WTC11 (cell line): Measurements from ENCODE around the gene MYO7B. TPM values are rescaled to one million over a fixed set of nuclear protein-coding genes. Genes with fewer than 3 reads are reported as not detected.

Source experiments
- ATAC-seq: fragments of 200-7000 bp; cut with Tn5 transposase; 2 replicates; pipeline ENCODE4 v1.10.0; 2021; ENCODE audit warnings: mild to moderate bottlenecking, moderate library complexity
- CTCF ChIA-PET: fragments of 300-600 bp; sonication (Branson Sonifier 250); formaldehyde crosslinking; loops from one replicate; lab custom pipeline; 2021; ENCODE audit warnings: antibody characterized with exemption; lab: Charles Lee
- POLR2A ChIA-PET: fragments of 350-600 bp; sonication (Branson Sonifier 250); formaldehyde crosslinking; loops from one replicate; lab custom pipeline; 2021; ENCODE audit warnings: antibody characterized with exemption; lab: Charles Lee
- DNase-seq: peaks from one replicate; pipeline ENCODE4 v3.0.0; 2021; ENCODE audit warnings: low spot score
- H3K27ac Mint-ChIP-seq: 2 replicates; pipeline ENCODE4 v1.8.0; 2021; ENCODE audit warnings: mixed read lengths
- H3K27me3 Mint-ChIP-seq: 2 replicates; pipeline ENCODE4 v1.8.0; 2021; ENCODE audit warnings: low read depth, mild to moderate bottlenecking, moderate library complexity, mixed read lengths
- H3K36me3 Mint-ChIP-seq: 2 replicates; pipeline ENCODE4 v1.8.0; 2021; ENCODE audit warnings: mixed read lengths
- H3K4me1 Mint-ChIP-seq: 2 replicates; pipeline ENCODE4 v1.8.0; 2022; ENCODE audit warnings: mixed read lengths
- H3K4me3 Mint-ChIP-seq: 2 replicates; pipeline ENCODE4 v1.8.0; 2021; ENCODE audit warnings: mild to moderate bottlenecking, moderate library complexity, mixed read lengths
- H3K9me3 Mint-ChIP-seq: 2 replicates; pipeline ENCODE4 v1.8.0; 2021; ENCODE audit warnings: mixed read lengths
- AFF4 ChIP-seq: sonication (generic); formaldehyde crosslinking; IDR thresholded peaks from 2 replicates; pipeline ENCODE4 v1.8.1; 2023; ENCODE audit warnings: mild to moderate bottlenecking, missing genetic modification reagents, borderline replicate concordance
- ARID4B ChIP-seq: sonication (generic); formaldehyde crosslinking; IDR thresholded peaks from 2 replicates; pipeline ENCODE4 v1.8.0; 2023; ENCODE audit warnings: missing genetic modification reagents, mild to moderate bottlenecking, borderline replicate concordance
- CREB1 ChIP-seq: sonication (generic); formaldehyde crosslinking; IDR thresholded peaks from 2 replicates; pipeline ENCODE4 v1.8.0; 2023; ENCODE audit warnings: mild to moderate bottlenecking, missing genetic modification reagents
- E2F1 ChIP-seq: sonication (generic); formaldehyde crosslinking; IDR thresholded peaks from 2 replicates; pipeline ENCODE4 v1.8.0; 2022; ENCODE audit warnings: mild to moderate bottlenecking, missing genetic modification reagents
- ERG ChIP-seq: fragments of 250-450 bp; sonication (Bioruptor Pico); IDR thresholded peaks from 2 replicates; pipeline ENCODE4 v1.8.0; 2021; ENCODE audit warnings: mild to moderate bottlenecking
- ESRRA ChIP-seq: sonication (generic); formaldehyde crosslinking; IDR thresholded peaks from 2 replicates; pipeline ENCODE4 v1.8.1; 2022; ENCODE audit warnings: mild to moderate bottlenecking, missing genetic modification reagents, borderline replicate concordance
- GTF2I ChIP-seq: fragments of 250-450 bp; sonication (Bioruptor Pico); conservative IDR thresholded peaks from 2 replicates; pipeline ENCODE4 v1.4.0; 2021; ENCODE audit warnings: mild to moderate bottlenecking
- HMGXB4 ChIP-seq: sonication (generic); formaldehyde crosslinking; IDR thresholded peaks from 2 replicates; pipeline ENCODE4 v1.8.1; 2023; ENCODE audit warnings: mild to moderate bottlenecking, moderate library complexity, missing genetic modification reagents
- JUN ChIP-seq: sonication (generic); formaldehyde crosslinking; IDR thresholded peaks from 2 replicates; pipeline ENCODE4 v1.8.0; 2023; ENCODE audit warnings: mild to moderate bottlenecking, missing genetic modification reagents
- MLX ChIP-seq: sonication (generic); formaldehyde crosslinking; IDR thresholded peaks from 2 replicates; pipeline ENCODE4 v1.8.1; 2023; ENCODE audit warnings: mild to moderate bottlenecking, missing genetic modification reagents, moderate library complexity
- MXD4 ChIP-seq: fragments of 250-450 bp; sonication (Bioruptor Pico); IDR thresholded peaks from 2 replicates; pipeline ENCODE4 v1.8.0; 2021; ENCODE audit warnings: mild to moderate bottlenecking, moderate library complexity, borderline replicate concordance
- MYBL2 ChIP-seq: sonication (generic); formaldehyde crosslinking; IDR thresholded peaks from 2 replicates; pipeline ENCODE4 v1.8.1; 2023; ENCODE audit warnings: mild to moderate bottlenecking, moderate library complexity, missing genetic modification reagents
- PRRX2 ChIP-seq: fragments of 250-450 bp; sonication (Bioruptor Pico); IDR thresholded peaks from 2 replicates; pipeline ENCODE4 v1.8.0; 2021; ENCODE audit warnings: mild to moderate bottlenecking
- SP1 ChIP-seq: sonication (generic); formaldehyde crosslinking; conservative IDR thresholded peaks from 2 replicates; pipeline ENCODE4 v1.8.1; 2022; ENCODE audit warnings: missing genetic modification reagents
- ZNF121 ChIP-seq: sonication (generic); formaldehyde crosslinking; IDR thresholded peaks from 2 replicates; pipeline ENCODE4 v1.8.0; 2023; ENCODE audit warnings: missing genetic modification reagents
- ZNF138 ChIP-seq: sonication (generic); formaldehyde crosslinking; conservative IDR thresholded peaks from 2 replicates; pipeline ENCODE4 v1.8.1; 2022; ENCODE audit warnings: mild to moderate bottlenecking, moderate library complexity, missing genetic modification reagents
- ZNF263 ChIP-seq: sonication (generic); formaldehyde crosslinking; IDR thresholded peaks from 2 replicates; pipeline ENCODE4 v1.8.1; 2022; ENCODE audit warnings: low read depth, mild to moderate bottlenecking, moderate library complexity, missing genetic modification reagents
- total RNA-seq: library from RNA; stranded (reverse); gene quantifications from 3 replicates; pipeline ENCODE4 v1.2.3, GENCODE V29; 2021

Gene MYO7B
- total RNA-seq, 1 experiment from 2014 or later: not detected

GRCh38 chr2:127552336-127552735, 16.9 kb downstream of the MYO7B start:
- ChIA-PET CTCF (interaction anchor here (1.5 kb wide), 1 partner anchor 97 kb away, joined by 3 read pairs; no protein-coding TSS in a partner anchor), POLR2A (no interaction called here)
- DNase-seq: no peak
- Mint-ChIP-seq H3K27ac (no peak overlapping the region), H3K4me3 (no peak overlapping the region), H3K36me3 (no peaks in the 10 kb centered on the region), H3K9me3 (peaks cover 6% of the 10 kb centered on the region; the same call in 1 of the 2 replicates), H3K4me1 (no peaks in the 10 kb centered on the region), H3K27me3 (peaks cover 4% of the 10 kb centered on the region)
- TF ChIP-seq MYBL2 (CRISPR knock-in tag): no peak
- TF ChIP-seq ZNF138: no peak
- TF ChIP-seq ERG (CRISPR knock-in tag): no peak
- no peak for TF ChIP-seq ESRRA
- TF ChIP-seq SP1 (CRISPR knock-in tag): no peak
- TF ChIP-seq CREB1 (CRISPR knock-in tag): no peak
- no peak for TF ChIP-seq AFF4
- TF ChIP-seq HMGXB4 (CRISPR knock-in tag): no peak
- no peak for TF ChIP-seq ARID4B (CRISPR knock-in tag)
- TF ChIP-seq MXD4: no peak
- TF ChIP-seq MLX (CRISPR knock-in tag): no peak
- no peak for TF ChIP-seq ZNF263 (CRISPR knock-in tag)
- no peak for TF ChIP-seq JUN (CRISPR knock-in tag)
- TF ChIP-seq PRRX2 (CRISPR knock-in tag): no peak
- no peak for TF ChIP-seq ZNF121 (CRISPR knock-in tag)
- TF ChIP-seq E2F1 (CRISPR knock-in tag): no peak
- TF ChIP-seq GTF2I: no peak
- ATAC-seq: no peak
